ENCODE results near the gene VDAC2.
A peak's percentile ranks its signal among the peaks of the same experiment; 100 is the strongest.

DNA sequence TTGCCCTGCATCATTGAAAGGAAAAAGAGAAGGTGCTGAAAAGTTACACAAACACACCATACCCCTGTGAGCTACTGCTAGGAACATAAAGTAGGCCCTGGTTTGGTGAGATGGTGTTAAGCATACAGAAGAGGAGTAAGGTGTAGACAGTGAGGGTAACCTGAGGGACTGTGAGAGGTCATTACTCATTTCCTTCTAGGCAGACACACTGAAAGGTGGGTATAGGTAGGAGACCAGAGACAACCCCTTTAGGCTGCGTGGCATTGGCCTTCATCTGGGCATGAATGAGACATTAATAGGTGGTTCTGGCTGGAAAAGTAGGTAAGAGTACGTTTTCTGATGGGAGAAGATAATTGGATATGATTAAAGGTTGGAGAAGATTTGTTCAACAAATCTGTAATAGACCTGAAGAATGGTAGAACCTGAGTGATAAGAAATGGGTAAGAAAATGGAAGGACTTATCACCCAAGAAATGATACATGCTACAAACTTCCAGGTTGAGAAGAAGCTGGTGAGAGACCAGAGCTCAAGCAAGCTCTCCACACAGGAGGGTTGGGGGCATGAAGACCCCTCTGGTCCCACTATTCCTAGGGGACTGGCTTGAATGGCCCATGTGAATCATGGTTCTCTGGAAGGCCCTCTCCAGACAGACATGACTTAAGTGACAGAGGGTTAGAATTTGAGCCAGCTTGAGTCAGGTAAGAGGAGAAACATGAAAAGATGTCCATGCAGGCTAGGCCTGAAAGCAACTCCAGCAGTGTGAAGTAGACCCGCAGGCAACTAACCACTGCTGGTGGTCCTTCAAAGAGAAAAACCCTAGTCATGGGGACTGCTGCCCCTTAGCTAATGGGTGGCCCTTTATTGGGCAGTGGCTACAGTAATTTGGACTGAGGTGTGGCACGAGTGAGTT, 21.3 kb downstream of the VDAC2 start:
- TF ChIP-seq POLR2A (IDR thresholded peaks at IDR 0.05; ENCODE audit: low read depth, low read length) (peak; percentile 79), POLR2AphosphoS5 (IDR thresholded peaks at IDR 0.05; ENCODE audit: low read depth, low read length) (peak; percentile 90), POU2F2 (IDR thresholded peaks at IDR 0.05; ENCODE audit: low read depth, low read length) (0 out of 2 replicates have a peak, but pooled peaks have one; percentile 28), PAX5 (IDR thresholded peaks at IDR 0.05; ENCODE audit: insufficient read depth, low read length, severe bottlenecking) (no peak)

Data from GM12891 (cell line).